K562 (cell line): ENCODE data around the gene TMEM209. TPM values are rescaled to one million over a fixed set of nuclear protein-coding genes. Genes with fewer than 3 reads are reported as not detected.
A peak's percentile ranks its signal among the peaks of the same experiment; 100 is the strongest.

Source experiments
- BRCA1 ChIP-seq, 2 experiments: fragments of 450-650 bp in 1 of 2; sonication (generic) in 1 of 2; formaldehyde crosslinking in 1 of 2; IDR thresholded peaks; 2 replicates each; pipeline versions ENCODE4 v1.5.0 to v1.6.1; 2017 to 2020; ENCODE audit warnings: mild to moderate bottlenecking in 1 of 2, missing genetic modification reagents in 1 of 2
- CXXC5 ChIP-seq: fragments of 250-450 bp; sonication (Bioruptor Pico); IDR thresholded peaks from 2 replicates; pipeline ENCODE4 v1.8.0; 2022; ENCODE audit warnings: inconsistent platforms, mild to moderate bottlenecking, moderate library complexity
- ELF2 ChIP-seq: fragments of 250-450 bp; sonication (Bioruptor Pico); IDR thresholded peaks from 2 replicates; pipeline ENCODE4 v1.5.0; 2021; ENCODE audit warnings: mild to moderate bottlenecking
- EP300 ChIP-seq: IDR thresholded peaks from 2 replicates; pipeline ENCODE4 v1.6.1; 2012; ENCODE audit warnings: low read length, improper control_type of control experiment
- HSF4 ChIP-seq: fragments of 250-450 bp; sonication (Bioruptor Pico); IDR thresholded peaks from 2 replicates; pipeline ENCODE4 v2.1.2; 2022; ENCODE audit warnings: mild to moderate bottlenecking, moderate library complexity, borderline replicate concordance
- IFI16 ChIP-seq: fragments of 250-450 bp; sonication (Bioruptor Pico); IDR thresholded peaks from 2 replicates; pipeline ENCODE4 v2.1.2; 2022; ENCODE audit warnings: mild to moderate bottlenecking, inconsistent platforms
- ILF3 ChIP-seq: fragments of 450-650 bp; IDR thresholded peaks from 2 replicates; pipeline ENCODE4 v1.6.1; 2018; ENCODE audit warnings: antibody characterized with exemption, mild to moderate bottlenecking, moderate library complexity, borderline replicate concordance
- ILK ChIP-seq: fragments of 450-650 bp; IDR thresholded peaks from 2 replicates; pipeline ENCODE4 v1.6.1; 2016; ENCODE audit warnings: missing genetic modification characterization, low read depth, mild to moderate bottlenecking, missing compliant biosample characterization, moderate library complexity, borderline replicate concordance
- KAT8 ChIP-seq: fragments of 450-650 bp; IDR thresholded peaks from 2 replicates; pipeline ENCODE4 v1.6.1; 2016; ENCODE audit warnings: low read depth, mild to moderate bottlenecking
- LEF1 ChIP-seq: fragments of 450-650 bp; IDR thresholded peaks from 2 replicates; pipeline ENCODE4 v1.6.1; 2016; ENCODE audit warnings: mild to moderate bottlenecking
- MAX ChIP-seq: sonication (generic); formaldehyde crosslinking; IDR thresholded peaks from 2 replicates; pipeline ENCODE4 v1.9.0; 2022; ENCODE audit warnings: mild to moderate bottlenecking, missing genetic modification reagents
- MTA1 ChIP-seq: fragments of 450-650 bp; IDR thresholded peaks from 2 replicates; pipeline ENCODE4 v1.6.1; 2017; ENCODE audit warnings: borderline replicate concordance
- MXI1 ChIP-seq: IDR thresholded peaks from 2 replicates; pipeline ENCODE4 v1.6.1; 2011; ENCODE audit warnings: low read depth, mild to moderate bottlenecking, improper control_type of control experiment, low read length
- RAD21 ChIP-seq, 2 experiments: fragments of 250-450 bp in 1 of 2; fragments of 450-650 bp in 1 of 2; sonication (Bioruptor Pico) in 1 of 2; formaldehyde crosslinking in 1 of 2; IDR thresholded peaks in 1 of 2; conservative IDR thresholded peaks in 1 of 2; 2 replicates each; pipeline versions ENCODE4 v1.4.0 to v1.8.0; 2020 to 2022; ENCODE audit warnings: mild to moderate bottlenecking in 2 of 2, moderate library complexity in 1 of 2
- TRIM24 ChIP-seq, 2 experiments: fragments of 450-650 bp; IDR thresholded peaks; 2 replicates each; pipeline ENCODE4 v1.6.1; 2016
- TRIM28 ChIP-seq: fragments of 450-650 bp; IDR thresholded peaks from 2 replicates; pipeline ENCODE4 v1.6.1; 2017
- TSC22D4 ChIP-seq: fragments of 450-650 bp; IDR thresholded peaks from 2 replicates; pipeline ENCODE4 v1.6.1; 2016; ENCODE audit warnings: missing genetic modification characterization, missing biosample characterization, control low read depth
- ZC3H8 ChIP-seq: fragments of 450-650 bp; IDR thresholded peaks from 2 replicates; pipeline ENCODE4 v1.6.1; 2017
- ZFP1 ChIP-seq: fragments of 450-650 bp; formaldehyde crosslinking; IDR thresholded peaks from 2 replicates; pipeline ENCODE4 v1.4.0; 2020; ENCODE audit warnings: mild to moderate bottlenecking, mixed read lengths
- ZNF121 ChIP-seq: sonication (generic); formaldehyde crosslinking; conservative IDR thresholded peaks from 2 replicates; pipeline ENCODE4 v1.8.0; 2022; ENCODE audit warnings: missing genetic modification reagents
- ZNF133 ChIP-seq: fragments of 250-450 bp; sonication (Bioruptor Pico); IDR thresholded peaks from 2 replicates; pipeline ENCODE4 v1.4.0; 2020; ENCODE audit warnings: mild to moderate bottlenecking
- ZNF282 ChIP-seq: sonication (generic); formaldehyde crosslinking; IDR thresholded peaks from 2 replicates; pipeline ENCODE4 v1.8.1; 2023; ENCODE audit warnings: missing genetic modification reagents
- ZNF668 ChIP-seq: fragments of 250-450 bp; sonication (Bioruptor Pico); IDR thresholded peaks from 2 replicates; pipeline ENCODE4 v1.8.0; 2022; ENCODE audit warnings: mild to moderate bottlenecking, inconsistent platforms
- ZNF695 ChIP-seq: fragments of 450-650 bp; formaldehyde crosslinking; IDR thresholded peaks from 2 replicates; pipeline ENCODE4 v1.4.0; 2020; ENCODE audit warnings: mild to moderate bottlenecking, moderate library complexity
- ZZZ3 ChIP-seq: fragments of 450-650 bp; IDR thresholded peaks from 2 replicates; pipeline ENCODE4 v1.6.1; 2016; ENCODE audit warnings: antibody characterized with exemption, mild to moderate bottlenecking, moderate library complexity
- polyA plus RNA-seq, 8 experiments: library from polyadenylated mRNA; depleted of rRNA in 4 of 8; stranded (reverse) in 5 of 8; unstranded in 3 of 8; fragments of >200 nt; fragmentation: Nextera tagmentation in 2 of 8; fragmentation: Illumina TruSeq in 1 of 8; extraction: Ambion mirVana in 2 of 8; extraction: Trizol in 1 of 8; gene quantifications; 2 replicates each; pipeline versions ENCODE4 v1.2.1 to v1.2.3, GENCODE V29; 2011 to 2014; ENCODE audit warnings: inconsistent platforms in 1 of 8, missing spikeins in 1 of 8
- total RNA-seq, 7 experiments: library from RNA; depleted of rRNA in 6 of 7; stranded (reverse); fragments of >200 nt in 6 of 7; fragmentation: Illumina TruSeq in 2 of 7; extraction: Trizol in 2 of 7; gene quantifications; 2 replicates each; pipeline versions ENCODE4 v1.2.1 to v1.2.3, GENCODE V29; 2011 to 2021; ENCODE audit warnings: low replicate concordance in 1 of 7
- TF ChIP-seq, protein P1 (sequence below): fragments of 450-650 bp; formaldehyde crosslinking; IDR thresholded peaks from 2 replicates; pipeline ENCODE4 v1.4.0; 2020; ENCODE audit warnings: mild to moderate bottlenecking, moderate library complexity
- TF ChIP-seq, protein P2 (sequence below), 2 experiments: fragments of 200-800 bp in 1 of 2; sonication (Bioruptor generic) in 1 of 2; sonication (generic) in 1 of 2; formaldehyde crosslinking in 1 of 2; IDR thresholded peaks in 1 of 2; conservative IDR thresholded peaks in 1 of 2; 2 replicates each; pipeline versions ENCODE4 v1.5.0 to v1.6.1; 2016 to 2020; ENCODE audit warnings: missing compliant biosample characterization in 1 of 2, missing genetic modification characterization in 1 of 2, missing genetic modification reagents in 1 of 2
- TF ChIP-seq, protein P3 (sequence below): sonication (generic); formaldehyde crosslinking; IDR thresholded peaks from 2 replicates; pipeline ENCODE4 v1.8.0; 2022; ENCODE audit warnings: mild to moderate bottlenecking, missing genetic modification reagents, borderline replicate concordance

TMEM209 gene
- total and polyA plus RNA-seq, 9 of the 15 experiments (the other 6 are each of a cell fraction or from before 2014, with no cell fraction given) = 36.8 to 116 (median 76.6) TPM

GRCh38 chr7:130226333-130226732 is 21.1 kb upstream of the TMEM209 start (continued):
- no peak for TF ChIP-seq HSF4 (CRISPR knock-in tag)
- TF ChIP-seq MAX (CRISPR knock-in tag) = no peak
- TF ChIP-seq IFI16 = no peak
- no peak for TF ChIP-seq BRCA1 (IDR thresholded peaks at IDR 0.05)
- TF ChIP-seq BRCA1 (CRISPR knock-in tag; IDR thresholded peaks at IDR 0.05) = no peak
- peak; percentile 64; the same call in 1 of the 2 replicates for TF ChIP-seq ZNF668 (CRISPR knock-in tag)
- TF ChIP-seq ZZZ3 = no peak
- TF ChIP-seq, protein P1, sequence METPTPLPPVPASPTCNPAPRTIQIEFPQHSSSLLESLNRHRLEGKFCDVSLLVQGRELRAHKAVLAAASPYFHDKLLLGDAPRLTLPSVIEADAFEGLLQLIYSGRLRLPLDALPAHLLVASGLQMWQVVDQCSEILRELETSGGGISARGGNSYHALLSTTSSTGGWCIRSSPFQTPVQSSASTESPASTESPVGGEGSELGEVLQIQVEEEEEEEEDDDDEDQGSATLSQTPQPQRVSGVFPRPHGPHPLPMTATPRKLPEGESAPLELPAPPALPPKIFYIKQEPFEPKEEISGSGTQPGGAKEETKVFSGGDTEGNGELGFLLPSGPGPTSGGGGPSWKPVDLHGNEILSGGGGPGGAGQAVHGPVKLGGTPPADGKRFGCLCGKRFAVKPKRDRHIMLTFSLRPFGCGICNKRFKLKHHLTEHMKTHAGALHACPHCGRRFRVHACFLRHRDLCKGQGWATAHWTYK (CRISPR knock-in tag) = no peak
- TF ChIP-seq TSC22D4 = no peak
- no peak for TF ChIP-seq ZNF695
- TF ChIP-seq, protein P2, sequence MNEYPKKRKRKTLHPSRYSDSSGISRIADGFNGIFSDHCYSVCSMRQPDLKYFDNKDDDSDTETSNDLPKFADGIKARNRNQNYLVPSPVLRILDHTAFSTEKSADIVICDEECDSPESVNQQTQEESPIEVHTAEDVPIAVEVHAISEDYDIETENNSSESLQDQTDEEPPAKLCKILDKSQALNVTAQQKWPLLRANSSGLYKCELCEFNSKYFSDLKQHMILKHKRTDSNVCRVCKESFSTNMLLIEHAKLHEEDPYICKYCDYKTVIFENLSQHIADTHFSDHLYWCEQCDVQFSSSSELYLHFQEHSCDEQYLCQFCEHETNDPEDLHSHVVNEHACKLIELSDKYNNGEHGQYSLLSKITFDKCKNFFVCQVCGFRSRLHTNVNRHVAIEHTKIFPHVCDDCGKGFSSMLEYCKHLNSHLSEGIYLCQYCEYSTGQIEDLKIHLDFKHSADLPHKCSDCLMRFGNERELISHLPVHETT (CRISPR knock-in tag; conservative IDR thresholded peaks at IDR 0.05 in 1 of 2, IDR thresholded peaks at IDR 0.05 in 1 of 2) = no peak
- no peak for TF ChIP-seq RAD21 (CRISPR knock-in tag; conservative IDR thresholded peaks at IDR 0.05 in 1 of 2, IDR thresholded peaks at IDR 0.05 in 1 of 2)
- no peak for TF ChIP-seq ILK
- TF ChIP-seq ZNF282 (CRISPR knock-in tag) = no peak
- peak; percentile 43; the same call in 1 of the 2 replicates for TF ChIP-seq CXXC5 (CRISPR knock-in tag)
- TF ChIP-seq KAT8 = no peak
- TF ChIP-seq, protein P3, sequence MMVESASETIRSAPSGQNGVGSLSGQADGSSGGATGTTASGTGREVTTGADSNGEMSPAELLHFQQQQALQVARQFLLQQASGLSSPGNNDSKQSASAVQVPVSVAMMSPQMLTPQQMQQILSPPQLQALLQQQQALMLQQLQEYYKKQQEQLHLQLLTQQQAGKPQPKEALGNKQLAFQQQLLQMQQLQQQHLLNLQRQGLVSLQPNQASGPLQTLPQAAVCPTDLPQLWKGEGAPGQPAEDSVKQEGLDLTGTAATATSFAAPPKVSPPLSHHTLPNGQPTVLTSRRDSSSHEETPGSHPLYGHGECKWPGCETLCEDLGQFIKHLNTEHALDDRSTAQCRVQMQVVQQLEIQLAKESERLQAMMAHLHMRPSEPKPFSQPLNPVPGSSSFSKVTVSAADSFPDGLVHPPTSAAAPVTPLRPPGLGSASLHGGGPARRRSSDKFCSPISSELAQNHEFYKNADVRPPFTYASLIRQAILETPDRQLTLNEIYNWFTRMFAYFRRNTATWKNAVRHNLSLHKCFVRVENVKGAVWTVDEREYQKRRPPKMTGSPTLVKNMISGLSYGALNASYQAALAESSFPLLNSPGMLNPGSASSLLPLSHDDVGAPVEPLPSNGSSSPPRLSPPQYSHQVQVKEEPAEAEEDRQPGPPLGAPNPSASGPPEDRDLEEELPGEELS (CRISPR knock-in tag) = no peak
- TF ChIP-seq ILF3 = no peak
- TF ChIP-seq ZNF133 (CRISPR knock-in tag) = no peak
- no peak for TF ChIP-seq EP300
- TF ChIP-seq ZFP1 = no peak
- TF ChIP-seq TRIM28 = no peak
- TF ChIP-seq TRIM24 (IDR thresholded peaks at IDR 0.05) = peak; percentile 22 to 44; a peak in 1 of 4 replicates
- TF ChIP-seq MXI1 = no peak
- TF ChIP-seq LEF1 = no peak
- TF ChIP-seq MTA1 = no peak
- no peak for TF ChIP-seq ZC3H8
- TF ChIP-seq ZNF121 (CRISPR knock-in tag) = no peak
- TF ChIP-seq ELF2 (CRISPR knock-in tag) = no peak
